DND-41 (cell line): ENCODE results near the gene HGS.

Source experiments
- ATAC-seq: fragments of 200-7000 bp; cut with Tn5 transposase; 3 replicates; pipeline ENCODE4 v1.9.1; 2021; ENCODE audit warnings: low read depth; ENCODE audit not compliant: insufficient read depth
- DNase-seq: peaks from one replicate; pipeline ENCODE4 v3.0.0-alpha.2; 2020
- H2AFZ ChIP-seq: 2 replicates; pipeline ENCODE4 v1.6.0; 2012; ENCODE audit warnings: low read depth, low read length
- H3K27ac ChIP-seq: 2 replicates; pipeline ENCODE4 v1.5.1; 2012; ENCODE audit warnings: low read length, inconsistent platforms
- H3K27me3 ChIP-seq: fragments of 200-600 bp; sonication (generic); 2 replicates; pipeline ENCODE4 v1.6.0; 2012; ENCODE audit warnings: low read length, mild to moderate bottlenecking, inconsistent platforms; ENCODE audit not compliant: insufficient read depth, poor library complexity
- H3K36me3 ChIP-seq: 2 replicates; pipeline ENCODE4 v1.5.1; 2012; ENCODE audit warnings: low read length, inconsistent platforms; ENCODE audit not compliant: insufficient read depth
- H3K4me1 ChIP-seq: 2 replicates; pipeline ENCODE4 v1.5.1; 2012; ENCODE audit warnings: mild to moderate bottlenecking, low read length; ENCODE audit not compliant: insufficient read depth
- H3K4me2 ChIP-seq: 2 replicates; pipeline ENCODE4 v1.6.0; 2012; ENCODE audit warnings: mild to moderate bottlenecking, moderate library complexity, low read length, inconsistent platforms; ENCODE audit not compliant: insufficient read depth
- H3K4me3 ChIP-seq, 2 experiments: fragments of 200-600 bp in 1 of 2; shearing (Covaris generic) in 1 of 2; 2 replicates each; pipeline ENCODE4 v1.5.1; 2012 to 2016; ENCODE audit warnings: inconsistent platforms in 2 of 2, low read length in 2 of 2, mild to moderate bottlenecking in 2 of 2, low read depth in 1 of 2, moderate library complexity in 1 of 2
- H3K79me2 ChIP-seq: 2 replicates; pipeline ENCODE4 v1.6.0; 2012; ENCODE audit warnings: low read length, inconsistent platforms; ENCODE audit not compliant: insufficient read depth
- H3K9ac ChIP-seq: 2 replicates; pipeline ENCODE4 v1.6.0; 2012; ENCODE audit warnings: low read depth, mild to moderate bottlenecking, inconsistent platforms, low read length, moderate library complexity
- H3K9me3 ChIP-seq: 2 replicates; pipeline ENCODE4 v1.5.1; 2012; ENCODE audit warnings: low read length, moderate library complexity, mild to moderate bottlenecking, inconsistent platforms; ENCODE audit not compliant: insufficient read depth, severe bottlenecking
- H4K20me1 ChIP-seq: 2 replicates; pipeline ENCODE4 v1.6.0; 2012; ENCODE audit warnings: low read length; ENCODE audit not compliant: insufficient read depth
- EZH2 ChIP-seq: IDR thresholded peaks from 3 replicates; pipeline ENCODE4 v1.6.1; 2012; ENCODE audit warnings: borderline replicate concordance, low read depth, mild to moderate bottlenecking, moderate library complexity, low read length, inconsistent platforms; ENCODE audit not compliant: severe bottlenecking
- TF ChIP-seq, protein P1 (sequence below): IDR thresholded peaks from 2 replicates; pipeline ENCODE4 v1.5.1; 2012; ENCODE audit warnings: borderline replicate concordance, low read length, moderate library complexity, mild to moderate bottlenecking; ENCODE audit not compliant: poor library complexity, severe bottlenecking; ENCODE audit errors: extremely low read depth

HGS gene

DNA sequence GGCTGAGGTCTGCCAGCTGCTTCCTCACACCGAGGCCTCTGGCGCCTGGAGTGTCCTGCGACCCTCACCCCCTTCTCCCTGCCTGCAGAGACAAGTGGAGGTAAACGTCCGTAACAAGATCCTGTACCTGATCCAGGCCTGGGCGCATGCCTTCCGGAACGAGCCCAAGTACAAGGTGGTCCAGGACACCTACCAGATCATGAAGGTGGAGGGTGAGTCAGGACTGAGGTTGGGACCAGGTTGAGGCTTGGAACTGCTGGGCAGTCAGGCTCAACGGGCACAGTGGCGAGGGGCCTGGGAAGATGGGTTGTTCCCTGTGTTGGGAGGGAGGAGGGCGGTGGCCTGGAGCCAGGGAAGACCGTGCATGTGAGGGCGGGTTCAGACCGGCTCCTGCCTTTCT is 4.8 kb downstream of the HGS start:
- no peak overlapping the region for H3K4me3 ChIP-seq
- H3K4me2 ChIP-seq = no peak overlapping the region
- H3K79me2 ChIP-seq = peaks cover 64% of the 10 kb centered on the region
- H3K4me1 ChIP-seq = peaks cover 29% of the 10 kb centered on the region
- no peaks in the 10 kb centered on the region for H3K27me3 ChIP-seq
- DNase-seq = no peak
- no peak overlapping the region for H3K9ac ChIP-seq
- ATAC-seq = no peak
- H2AFZ ChIP-seq = no peak overlapping the region
- H4K20me1 ChIP-seq = peaks cover 78% of the 10 kb centered on the region
- no peak overlapping the region for H3K27ac ChIP-seq
- no peak for TF ChIP-seq EZH2
- TF ChIP-seq, protein P1, sequence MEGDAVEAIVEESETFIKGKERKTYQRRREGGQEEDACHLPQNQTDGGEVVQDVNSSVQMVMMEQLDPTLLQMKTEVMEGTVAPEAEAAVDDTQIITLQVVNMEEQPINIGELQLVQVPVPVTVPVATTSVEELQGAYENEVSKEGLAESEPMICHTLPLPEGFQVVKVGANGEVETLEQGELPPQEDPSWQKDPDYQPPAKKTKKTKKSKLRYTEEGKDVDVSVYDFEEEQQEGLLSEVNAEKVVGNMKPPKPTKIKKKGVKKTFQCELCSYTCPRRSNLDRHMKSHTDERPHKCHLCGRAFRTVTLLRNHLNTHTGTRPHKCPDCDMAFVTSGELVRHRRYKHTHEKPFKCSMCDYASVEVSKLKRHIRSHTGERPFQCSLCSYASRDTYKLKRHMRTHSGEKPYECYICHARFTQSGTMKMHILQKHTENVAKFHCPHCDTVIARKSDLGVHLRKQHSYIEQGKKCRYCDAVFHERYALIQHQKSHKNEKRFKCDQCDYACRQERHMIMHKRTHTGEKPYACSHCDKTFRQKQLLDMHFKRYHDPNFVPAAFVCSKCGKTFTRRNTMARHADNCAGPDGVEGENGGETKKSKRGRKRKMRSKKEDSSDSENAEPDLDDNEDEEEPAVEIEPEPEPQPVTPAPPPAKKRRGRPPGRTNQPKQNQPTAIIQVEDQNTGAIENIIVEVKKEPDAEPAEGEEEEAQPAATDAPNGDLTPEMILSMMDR = no peak
- no peaks in the 10 kb centered on the region for H3K9me3 ChIP-seq
- H3K36me3 ChIP-seq = peaks cover 89% of the 10 kb centered on the region

DNA sequence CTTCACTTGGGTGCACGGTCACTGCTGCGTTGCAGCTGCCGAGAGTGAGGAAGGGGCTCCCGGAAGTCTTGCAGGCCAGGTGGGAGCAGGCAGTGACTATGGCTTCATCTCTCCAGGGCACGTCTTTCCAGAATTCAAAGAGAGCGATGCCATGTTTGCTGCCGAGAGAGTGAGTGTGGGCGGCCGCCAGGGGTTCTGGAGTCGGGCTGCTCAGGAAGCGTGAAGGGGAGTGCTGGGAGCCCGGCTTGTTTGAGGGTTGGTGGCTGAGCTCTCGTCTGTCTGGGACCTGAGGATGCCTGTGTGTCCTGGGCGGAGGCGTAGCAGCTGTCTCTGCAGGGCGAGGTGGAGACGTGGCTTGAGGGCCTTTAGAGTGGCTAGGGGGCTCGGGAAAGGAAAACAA is 6.3 kb downstream of the HGS start:
- Histone ChIP-seq H3K36me3 (peaks cover 98% of the 10 kb centered on the region), H2AFZ (no peak overlapping the region), H3K4me1 (peaks cover 20% of the 10 kb centered on the region), H3K27ac (no peak overlapping the region), H3K4me3 (no peak overlapping the region), H3K79me2 (peaks cover 51% of the 10 kb centered on the region), H3K27me3 (no peaks in the 10 kb centered on the region), H3K4me2 (no peak overlapping the region), H3K9me3 (no peaks in the 10 kb centered on the region), H4K20me1 (peaks cover 82% of the 10 kb centered on the region), H3K9ac (no peak overlapping the region)
- DNase-seq (no peak), ATAC-seq (no peak)
- TF ChIP-seq, protein P1 = no peak
- TF ChIP-seq EZH2 = no peak

DNA sequence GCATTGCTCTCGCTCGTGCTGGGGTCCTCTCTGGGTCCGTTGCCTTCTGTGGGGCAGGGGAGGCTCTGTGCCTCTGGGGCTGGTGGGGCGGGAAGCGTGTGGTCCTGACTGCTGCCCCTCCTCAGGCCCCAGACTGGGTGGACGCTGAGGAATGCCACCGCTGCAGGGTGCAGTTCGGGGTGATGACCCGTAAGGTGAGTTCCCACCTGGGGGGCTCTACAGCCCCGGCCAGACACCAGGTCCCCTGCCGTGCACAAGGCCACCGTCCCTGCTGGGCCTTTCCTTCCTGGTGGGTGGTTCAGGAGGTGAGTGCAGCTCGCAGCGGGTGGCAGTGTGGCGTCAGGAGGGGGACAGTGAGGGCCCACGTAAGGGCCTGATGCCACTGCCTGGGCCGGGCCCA is 6.7 kb downstream of the HGS start:
- H2AFZ ChIP-seq = no peak overlapping the region
- ATAC-seq (no peak), DNase-seq (no peak)
- no peak overlapping the region for H3K27ac ChIP-seq
- peaks cover 98% of the 10 kb centered on the region for H3K36me3 ChIP-seq
- H4K20me1 ChIP-seq = peaks cover 82% of the 10 kb centered on the region
- H3K4me2 ChIP-seq = no peak overlapping the region
- H3K4me3 ChIP-seq = no peak overlapping the region
- TF ChIP-seq, protein P1 = no peak
- TF ChIP-seq EZH2 = no peak
- peaks cover 15% of the 10 kb centered on the region for H3K4me1 ChIP-seq
- no peak overlapping the region for H3K9ac ChIP-seq
- H3K79me2 ChIP-seq = peaks cover 46% of the 10 kb centered on the region
- no peaks in the 10 kb centered on the region for H3K9me3 ChIP-seq
- H3K27me3 ChIP-seq = no peaks in the 10 kb centered on the region

DNA sequence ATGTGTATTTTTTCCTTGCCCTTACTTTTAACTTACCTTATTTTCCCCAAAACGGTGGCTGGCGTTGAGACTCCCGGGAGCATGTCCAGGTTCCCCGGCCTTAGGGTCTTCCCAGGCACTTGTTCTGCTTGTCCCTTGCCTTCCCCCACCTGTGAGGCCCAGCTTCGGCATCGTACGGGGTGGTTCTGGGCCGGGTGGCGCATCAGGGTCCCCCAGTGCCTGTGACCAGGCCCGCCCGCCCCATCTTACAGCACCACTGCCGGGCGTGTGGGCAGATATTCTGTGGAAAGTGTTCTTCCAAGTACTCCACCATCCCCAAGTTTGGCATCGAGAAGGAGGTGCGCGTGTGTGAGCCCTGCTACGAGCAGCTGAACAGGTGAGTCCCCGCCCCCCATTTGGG is 7.4 kb downstream of the HGS start:
- Histone ChIP-seq H3K36me3 (peaks cover 98% of the 10 kb centered on the region), H3K4me2 (no peak overlapping the region), H3K9ac (no peak overlapping the region), H3K27ac (no peak overlapping the region), H3K4me3 (no peak overlapping the region), H3K9me3 (no peaks in the 10 kb centered on the region), H3K79me2 (peaks cover 40% of the 10 kb centered on the region), H3K4me1 (peaks cover 9% of the 10 kb centered on the region; the same call in 1 of the 2 replicates), H4K20me1 (peaks cover 77% of the 10 kb centered on the region), H3K27me3 (no peaks in the 10 kb centered on the region), H2AFZ (no peak overlapping the region)
- TF ChIP-seq EZH2 = no peak
- TF ChIP-seq, protein P1 = no peak
- no peak for DNase-seq
- no peak for ATAC-seq
